Inferior parietal cortex (tissue), 1 donor: Measurements from ENCODE around the gene ACP5.
"Not testable (repeated sequence)": the region's sequence is repeated elsewhere in the genome, so short reads cannot be mapped to it uniquely, and the experiment has no call there.

Experiments used
- DNase-seq: peaks from one replicate; pipeline ENCODE4 v3.0.0-alpha.2; 2016; ENCODE audit errors: extremely low spot score

ACP5 gene

GRCh38 chr19:11578258-11579142 is 1.1 kb upstream of the ACP5 start:
- no peak for DNase-seq

- DNase-seq = no peak
Measured at GRCh38 chr19:11576227-11576626, 1.2 kb downstream of the ACP5 start.

GRCh38 chr19:11574689-11575088 is 2.8 kb downstream of the ACP5 start:
- no peak for DNase-seq

GRCh38 chr19:11573763-11574162 is 3.7 kb downstream of the ACP5 start:
- not testable (repeated sequence) for DNase-seq

GRCh38 chr19:11573354-11573753 is 4.1 kb downstream of the ACP5 start:
- not testable (repeated sequence) for DNase-seq

- DNase-seq = no peak
Measured at GRCh38 chr19:11570039-11570462, 7.4 kb downstream of the ACP5 start.

GRCh38 chr19:11566164-11566563 is 11.3 kb downstream of the ACP5 start:
- no peak for DNase-seq

- not testable (repeated sequence) for DNase-seq
Measured at GRCh38 chr19:11565649-11565980, 11.8 kb downstream of the ACP5 start.

GRCh38 chr19:11564082-11564807 is 13.2 kb downstream of the ACP5 start:
- DNase-seq = not testable (repeated sequence)

- no peak for DNase-seq
Measured at GRCh38 chr19:11563532-11563931, 13.9 kb downstream of the ACP5 start.

- DNase-seq = peak; percentile 82
Measured at GRCh38 chr19:11560404-11561051, 16.9 kb downstream of the ACP5 start.

- DNase-seq = peak; percentile 99
Measured at GRCh38 chr19:11558881-11559828, 18.3 kb downstream of the ACP5 start, which contains the start of gene ELOF1. TSS of gene ELOF1 (minus strand) at chr19:11559230. CDS start at chr19:11554347, 4,883 bp downstream.

GRCh38 chr19:11556634-11557420 is 20.6 kb downstream of the ACP5 start:
- DNase-seq = no peak

- DNase-seq = no peak
Measured at GRCh38 chr19:11555246-11555645, 22.2 kb downstream of the ACP5 start.

- no peak for DNase-seq
Measured at GRCh38 chr19:11554160-11554559, 23.3 kb downstream of the ACP5 start.

GRCh38 chr19:11552666-11553372 is 24.6 kb downstream of the ACP5 start:
- DNase-seq = no peak

GRCh38 chr19:11551603-11552235 is 25.7 kb downstream of the ACP5 start:
- no peak for DNase-seq

GRCh38 chr19:11550265-11550664 is 27.2 kb downstream of the ACP5 start:
- DNase-seq = no peak

GRCh38 chr19:11549386-11549953 is 28.0 kb downstream of the ACP5 start:
- DNase-seq = no peak
